GM12878 (cell line): Measurements from ENCODE around the gene NOS1. TPM values are rescaled to one million over a fixed set of nuclear protein-coding genes. Genes with fewer than 3 reads are reported as not detected.

ENCODE experiments used
- ATAC-seq: fragments of 200-7000 bp; cut with Tn5 transposase; 3 replicates; pipeline ENCODE4 v1.9.1; 2020; ENCODE audit warnings: mild to moderate bottlenecking, moderate library complexity
- BruUV-seq: library from RNA; stranded (reverse); fragments of 400-500 nt; replicated peaks from 2 replicates; lab custom pipeline; 2021; lab: Mats Ljungman, UMichigan
- CTCF ChIA-PET: fragments of 300-600 bp; sonication (Branson Sonifier 250); formaldehyde crosslinking; extraction: SDS; loops from one replicate; lab custom pipeline; 2021; ENCODE audit warnings: inconsistent platforms; lab: Yijun Ruan, JAX
- POLR2A ChIA-PET: fragments of 350-600 bp; formaldehyde crosslinking; extraction: SDS; loops from one replicate; lab custom pipeline; 2021; ENCODE audit warnings: inconsistent platforms; lab: Charles Lee
- RAD21 ChIA-PET: fragments of 300-600 bp; sonication (Branson Sonifier 250); formaldehyde crosslinking; loops from one replicate; lab custom pipeline; 2023; ENCODE audit warnings: antibody characterized with exemption; ENCODE audit not compliant: unreplicated experiment; lab: Charles Lee
- SMC1A ChIA-PET: fragments of 300-600 bp; sonication (Branson Sonifier 250); formaldehyde crosslinking; loops from one replicate; lab custom pipeline; 2023; ENCODE audit not compliant: unreplicated experiment, uncharacterized antibody; lab: Charles Lee
- DNase-seq: peaks from one replicate; pipeline ENCODE4 v3.0.0-alpha.2; 2011; ENCODE audit warnings: low read depth, low spot score
- FAIRE-seq: peaks from 3 replicates; lab custom pipeline; 2011; peaks lifted over from hg19 to GRCh38; lab: Jason Lieb, UNC
- H2AFZ ChIP-seq: 2 replicates; pipeline ENCODE4 v1.6.0; 2011; ENCODE audit warnings: low read depth, low read length, control low read depth; ENCODE audit not compliant: control insufficient read depth
- H3K27ac ChIP-seq: 2 replicates; pipeline ENCODE4 v1.5.1; 2011; ENCODE audit warnings: control low read depth; ENCODE audit not compliant: control insufficient read depth, insufficient read depth
- H3K27me3 ChIP-seq, 2 experiments: replicated peaks in 1 of 2; 2 replicates each; pipeline versions ENCODE4 v1.6.0 to v1.6.1; 2011; ENCODE audit warnings: low read length in 1 of 2; ENCODE audit not compliant: control insufficient read depth in 2 of 2, insufficient read depth in 2 of 2
- H3K36me3 ChIP-seq, 2 experiments: 2 replicates each; pipeline ENCODE4 v1.5.1; 2011; ENCODE audit warnings: low read length in 1 of 2; ENCODE audit not compliant: control insufficient read depth in 2 of 2, insufficient read depth in 2 of 2
- H3K4me1 ChIP-seq: 2 replicates; pipeline ENCODE4 v1.6.1; 2011; ENCODE audit warnings: mild to moderate bottlenecking, low read length, moderate library complexity, mixed read lengths; ENCODE audit not compliant: control insufficient read depth, insufficient read depth
- H3K4me2 ChIP-seq: 2 replicates; pipeline ENCODE4 v1.6.0; 2011; ENCODE audit warnings: control low read depth; ENCODE audit not compliant: control insufficient read depth, insufficient read depth
- H3K4me3 ChIP-seq: fragments of 200-600 bp; sonication (generic); 2 replicates; pipeline ENCODE4 v1.5.1; 2016
- H3K79me2 ChIP-seq: 2 replicates; pipeline ENCODE4 v1.6.0; 2011; ENCODE audit warnings: low read length; ENCODE audit not compliant: control insufficient read depth, insufficient read depth
- H3K9ac ChIP-seq: 2 replicates; pipeline ENCODE4 v1.8.0; 2011; ENCODE audit warnings: low read length, control low read depth, mixed read lengths; ENCODE audit not compliant: control insufficient read depth, insufficient read depth
- H3K9me3 ChIP-seq: replicated peaks from 3 replicates; pipeline ENCODE4 v1.5.1; 2011; ENCODE audit warnings: mild to moderate bottlenecking, low read length; ENCODE audit not compliant: control insufficient read depth, insufficient read depth
- H4K20me1 ChIP-seq: 2 replicates; pipeline ENCODE4 v1.6.0; 2011; ENCODE audit not compliant: control insufficient read depth, insufficient read depth
- CBX5 ChIP-seq: sonication (generic); IDR thresholded peaks from 2 replicates; pipeline ENCODE4 v1.6.1; 2016; ENCODE audit warnings: low read depth, moderate library complexity, mild to moderate bottlenecking, inconsistent platforms
- CREM ChIP-seq: IDR thresholded peaks from 2 replicates; pipeline ENCODE4 v1.6.1; 2014; ENCODE audit warnings: antibody characterized with exemption, low read depth
- NR2C1 ChIP-seq: fragments of 450-650 bp; IDR thresholded peaks from 2 replicates; pipeline ENCODE4 v1.6.1; 2017; ENCODE audit warnings: antibody characterized with exemption, mild to moderate bottlenecking, moderate library complexity
- RCOR1 ChIP-seq: conservative IDR thresholded peaks from 2 replicates; pipeline ENCODE4 v1.6.1; 2012; ENCODE audit warnings: low read depth, low read length, improper control_type of control experiment
- SMARCA5 ChIP-seq: fragments of 450-650 bp; IDR thresholded peaks from 2 replicates; pipeline ENCODE4 v1.6.1; 2017; ENCODE audit warnings: mild to moderate bottlenecking
- SUZ12 ChIP-seq: fragments of 200-600 bp; sonication (generic); IDR thresholded peaks from one replicate; pipeline ENCODE4 v1.6.1; 2018; ENCODE audit warnings: antibody characterized with exemption, mild to moderate bottlenecking; ENCODE audit not compliant: unreplicated experiment
- WGBS: methylation state at CpG from one replicate; pipeline ENCODE4 v1.1.6; 2016; ENCODE audit warnings: low lambda C conversion rate; ENCODE audit not compliant: insufficient replicate concordance, insufficient coverage; ENCODE audit errors: missing lambda C conversion rate; 5-methylcytosine and 5-hydroxymethylcytosine counted together
- in situ Hi-C: fragments of 300-500 bp; cut with MboI; formaldehyde crosslinking; loops from 9 replicates; pipeline ENCODE4 v1.14.3; 2018; ENCODE audit warnings: mixed read lengths
- intact Hi-C: fragments of 100-400 bp; cut with micrococcal nuclease; formaldehyde crosslinking; loops from one replicate; pipeline ENCODE4 v1.14.2; 2022; ENCODE audit not compliant: unreplicated experiment
- polyA plus RNA-seq, 11 experiments: library from polyadenylated mRNA; depleted of rRNA in 4 of 11; unstranded in 6 of 11; stranded (reverse) in 5 of 11; fragments of >200 nt; fragmentation: Nextera tagmentation in 4 of 11; fragmentation: Illumina TruSeq in 1 of 11; extraction: Ambion mirVana in 4 of 11; extraction: Trizol in 1 of 11; gene quantifications; 1 replicate in 1 of 11; 2 replicates in 10 of 11; pipeline versions ENCODE4 v1.2.1 to v1.2.3, GENCODE V29; 2011 to 2016; ENCODE audit warnings: inconsistent platforms in 2 of 11, missing spikeins in 2 of 11, low read depth in 1 of 11
- total RNA-seq, 4 experiments: library from RNA; depleted of rRNA in 3 of 4; stranded (reverse); fragments of >200 nt in 3 of 4; fragmentation: Illumina TruSeq in 1 of 4; extraction: Trizol in 1 of 4; gene quantifications; 2 replicates each; pipeline versions ENCODE4 v1.2.1 to v1.2.3, GENCODE V29; 2013 to 2021
- TF ChIP-seq, protein P1 (sequence below): IDR thresholded peaks from 2 replicates; pipeline ENCODE4 v1.6.1; 2012; ENCODE audit warnings: low read depth, low read length, improper control_type of control experiment
- TF ChIP-seq, protein P2 (sequence below): fragments of 450-650 bp; IDR thresholded peaks from 2 replicates; pipeline ENCODE4 v1.6.1; 2018; ENCODE audit warnings: borderline replicate concordance, mild to moderate bottlenecking; ENCODE audit not compliant: partially characterized antibody

The NOS1 gene
- total and polyA plus RNA-seq, 10 of the 15 experiments (the other 5 are each of a cell fraction or from before 2014, with no cell fraction given), result under 0.01 to 0.04 (median 0.01) TPM; not detected in 7

DNA sequence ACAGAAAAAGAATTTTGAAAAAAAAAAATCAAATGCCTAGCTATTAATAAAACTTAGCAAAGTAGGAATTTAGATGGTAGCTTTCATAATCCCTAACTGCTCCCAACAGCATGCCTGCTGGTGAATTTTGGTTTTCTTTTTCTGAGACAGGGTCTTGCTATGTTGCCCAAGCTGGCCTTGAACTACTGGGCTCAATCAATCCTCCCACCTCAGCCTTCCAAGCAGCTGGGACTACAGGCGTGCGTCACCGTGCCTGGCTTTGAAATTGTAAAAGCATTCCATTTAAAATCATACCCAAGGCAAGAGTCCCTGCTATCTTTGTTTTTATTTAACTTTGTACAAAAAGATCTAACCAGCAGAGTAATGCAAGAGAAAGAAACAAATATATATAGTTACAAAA is 191.9 kb downstream of the NOS1 start:
- H3K4me1 ChIP-seq, result no peaks in the 10 kb centered on the region
- H3K9ac ChIP-seq, result no peak overlapping the region
- H4K20me1 ChIP-seq, result no peaks in the 10 kb centered on the region
- H3K27ac ChIP-seq, result no peak overlapping the region
- no TSS peak for BruUV-seq
- intact Hi-C loops (no loop called here), in situ Hi-C loops (no loop called here)
- no peaks in the 10 kb centered on the region for H3K27me3 ChIP-seq
- no peak overlapping the region for H3K4me2 ChIP-seq
- no peaks in the 10 kb centered on the region for H3K9me3 ChIP-seq
- CTCF ChIA-PET, result no interaction called here
- TF ChIP-seq CBX5, result no peak
- TF ChIP-seq, protein P1, sequence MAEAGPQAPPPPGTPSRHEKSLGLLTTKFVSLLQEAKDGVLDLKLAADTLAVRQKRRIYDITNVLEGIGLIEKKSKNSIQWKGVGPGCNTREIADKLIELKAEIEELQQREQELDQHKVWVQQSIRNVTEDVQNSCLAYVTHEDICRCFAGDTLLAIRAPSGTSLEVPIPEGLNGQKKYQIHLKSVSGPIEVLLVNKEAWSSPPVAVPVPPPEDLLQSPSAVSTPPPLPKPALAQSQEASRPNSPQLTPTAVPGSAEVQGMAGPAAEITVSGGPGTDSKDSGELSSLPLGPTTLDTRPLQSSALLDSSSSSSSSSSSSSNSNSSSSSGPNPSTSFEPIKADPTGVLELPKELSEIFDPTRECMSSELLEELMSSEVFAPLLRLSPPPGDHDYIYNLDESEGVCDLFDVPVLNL, result no peak
- TF ChIP-seq SMARCA5, result no peak
- TF ChIP-seq RCOR1, result no peak
- no peak for TF ChIP-seq NR2C1
- TF ChIP-seq CREM, result no peak
- TF ChIP-seq SUZ12, result no peak
- TF ChIP-seq, protein P2, sequence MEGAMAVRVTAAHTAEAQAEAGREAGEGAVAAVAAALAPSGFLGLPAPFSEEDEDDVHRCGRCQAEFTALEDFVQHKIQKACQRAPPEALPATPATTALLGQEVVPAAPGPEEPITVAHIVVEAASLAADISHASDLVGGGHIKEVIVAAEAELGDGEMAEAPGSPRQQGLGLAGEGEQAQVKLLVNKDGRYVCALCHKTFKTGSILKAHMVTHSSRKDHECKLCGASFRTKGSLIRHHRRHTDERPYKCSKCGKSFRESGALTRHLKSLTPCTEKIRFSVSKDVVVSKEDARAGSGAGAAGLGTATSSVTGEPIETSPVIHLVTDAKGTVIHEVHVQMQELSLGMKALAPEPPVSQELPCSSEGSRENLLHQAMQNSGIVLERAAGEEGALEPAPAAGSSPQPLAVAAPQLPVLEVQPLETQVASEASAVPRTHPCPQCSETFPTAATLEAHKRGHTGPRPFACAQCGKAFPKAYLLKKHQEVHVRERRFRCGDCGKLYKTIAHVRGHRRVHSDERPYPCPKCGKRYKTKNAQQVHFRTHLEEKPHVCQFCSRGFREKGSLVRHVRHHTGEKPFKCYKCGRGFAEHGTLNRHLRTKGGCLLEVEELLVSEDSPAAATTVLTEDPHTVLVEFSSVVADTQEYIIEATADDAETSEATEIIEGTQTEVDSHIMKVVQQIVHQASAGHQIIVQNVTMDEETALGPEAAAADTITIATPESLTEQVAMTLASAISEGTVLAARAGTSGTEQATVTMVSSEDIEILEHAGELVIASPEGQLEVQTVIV, result no peak
- no peak overlapping the region for H2AFZ ChIP-seq
- peaks cover 11 to 38% of the 10 kb centered on the region in 2 experiments for H3K36me3 ChIP-seq
- no peak for FAIRE-seq
- POLR2A ChIA-PET, result interaction anchor here (0.7 kb wide), 1 partner anchor 330 kb away, joined by 3 read pairs; no protein-coding TSS in a partner anchor
- no peak for DNase-seq
- H3K79me2 ChIP-seq, result no peaks in the 10 kb centered on the region
- 100% methylated on average over 3 of the region's 3 CpGs for WGBS
- ATAC-seq, result no peak
- RAD21 ChIA-PET, result no interaction called here
- SMC1A ChIA-PET, result no interaction called here
- H3K4me3 ChIP-seq, result no peak overlapping the region
